Measurements from ENCODE around the gene GJA1.

GRCh38 chr6:121408321-121408720 is 27.1 kb upstream of the GJA1 start:
- TF ChIP-seq CTCF (IDR thresholded peaks at IDR 0.05; ENCODE audit: borderline replicate concordance, extremely low read depth, low read length, poor library complexity, severe bottlenecking) (no peak), EZH2 (IDR thresholded peaks at IDR 0.05; ENCODE audit: borderline replicate concordance, low read depth, low read length, severe bottlenecking) (no peak)

Data from DND-41 (cell line).